ENCODE measurements around the gene MAST3.
A peak's percentile ranks its signal among the peaks of the same experiment; 100 is the strongest.

MAST3 gene

GRCh38 chr19:18144906-18145305 is 47.3 kb downstream of the MAST3 start:
- Histone ChIP-seq H3K9ac (ENCODE audit: low read depth, low read length) (no peak overlapping the region), H3K36me3 (ENCODE audit: insufficient read depth, low read length) (peaks cover 37% of the 10 kb centered on the region), H3K9me3 (replicated peaks; ENCODE audit: low read length) (no peaks in the 10 kb centered on the region), H3K4me2 (ENCODE audit: low read length) (no peak overlapping the region), H3K27me3 (ENCODE audit: control insufficient read depth, insufficient read depth, low read length) (no peaks in the 10 kb centered on the region), H3K4me1 (ENCODE audit: control insufficient read depth, insufficient read depth, low read length) (no peaks in the 10 kb centered on the region), H3K4me3 (ENCODE audit: low read length) (no peak overlapping the region)

DNA sequence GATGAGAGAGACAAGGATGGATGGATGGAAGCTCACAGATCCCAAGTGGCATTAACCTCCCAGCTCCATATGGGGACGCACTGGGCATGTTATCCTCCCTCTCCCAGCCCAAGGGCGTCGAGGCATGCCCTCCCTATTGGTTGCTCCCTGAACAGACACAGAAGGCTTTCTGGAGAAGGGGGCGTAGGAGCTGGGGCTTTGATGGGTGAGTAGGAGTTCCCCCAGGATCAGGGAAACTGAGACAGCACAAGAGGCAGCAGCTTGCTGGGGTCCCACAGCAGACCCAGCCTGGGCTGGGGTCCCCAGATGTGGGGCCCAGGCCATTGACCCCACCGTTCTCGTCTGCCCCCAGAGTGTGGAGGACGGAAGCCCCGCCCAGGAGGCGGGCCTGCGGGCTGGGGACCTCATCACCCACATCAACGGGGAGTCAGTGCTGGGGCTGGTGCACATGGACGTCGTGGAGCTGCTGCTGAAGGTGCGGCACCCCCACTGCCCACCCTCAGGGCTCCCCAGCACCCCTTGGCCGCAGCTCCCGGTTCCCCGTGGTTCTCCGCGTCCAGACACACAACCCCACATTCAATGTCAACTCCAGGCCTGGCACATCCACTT is 47.9 kb downstream of the MAST3 start:
- no peaks in the 10 kb centered on the region for H3K27me3 ChIP-seq (ENCODE audit: control insufficient read depth, insufficient read depth, low read length)
- H3K9me3 ChIP-seq (replicated peaks; ENCODE audit: low read length): no peaks in the 10 kb centered on the region
- H3K4me2 ChIP-seq (ENCODE audit: low read length): no peak overlapping the region
- H3K36me3 ChIP-seq (ENCODE audit: insufficient read depth, low read length): peaks cover 34% of the 10 kb centered on the region
- no peak overlapping the region for H3K4me3 ChIP-seq (ENCODE audit: low read length)
- H3K4me1 ChIP-seq (ENCODE audit: control insufficient read depth, insufficient read depth, low read length): no peaks in the 10 kb centered on the region
- no peak overlapping the region for H3K9ac ChIP-seq (ENCODE audit: low read depth, low read length)

DNA sequence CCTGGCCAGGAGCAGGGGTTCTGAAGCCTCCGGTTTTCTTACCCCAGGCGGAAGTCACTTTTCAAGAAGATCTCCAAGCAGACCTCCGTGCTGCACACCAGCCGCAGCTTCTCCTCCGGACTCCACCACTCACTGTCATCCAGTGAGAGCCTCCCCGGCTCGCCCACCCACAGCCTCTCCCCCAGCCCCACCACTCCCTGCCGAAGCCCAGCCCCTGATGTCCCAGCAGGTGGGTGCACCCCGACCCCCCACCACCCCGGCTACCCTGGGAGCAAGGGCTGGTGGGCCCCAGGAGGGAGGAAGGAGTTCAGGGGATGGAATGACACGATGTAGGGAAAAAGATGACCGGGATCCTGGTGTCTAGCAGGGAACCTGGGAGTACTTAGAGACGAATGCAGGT is 49.8 kb downstream of the MAST3 start:
- H3K4me3 ChIP-seq (ENCODE audit: low read length): no peak overlapping the region
- H3K4me2 ChIP-seq (ENCODE audit: low read length): no peak overlapping the region
- no peak overlapping the region for H3K9ac ChIP-seq (ENCODE audit: low read depth, low read length)
- H3K27me3 ChIP-seq (ENCODE audit: control insufficient read depth, insufficient read depth, low read length): no peaks in the 10 kb centered on the region
- H3K36me3 ChIP-seq (ENCODE audit: insufficient read depth, low read length): peaks cover 28% of the 10 kb centered on the region
- H3K9me3 ChIP-seq (replicated peaks; ENCODE audit: low read length): no peaks in the 10 kb centered on the region
- peaks cover 9% of the 10 kb centered on the region for H3K4me1 ChIP-seq (ENCODE audit: control insufficient read depth, insufficient read depth, low read length)

DNA sequence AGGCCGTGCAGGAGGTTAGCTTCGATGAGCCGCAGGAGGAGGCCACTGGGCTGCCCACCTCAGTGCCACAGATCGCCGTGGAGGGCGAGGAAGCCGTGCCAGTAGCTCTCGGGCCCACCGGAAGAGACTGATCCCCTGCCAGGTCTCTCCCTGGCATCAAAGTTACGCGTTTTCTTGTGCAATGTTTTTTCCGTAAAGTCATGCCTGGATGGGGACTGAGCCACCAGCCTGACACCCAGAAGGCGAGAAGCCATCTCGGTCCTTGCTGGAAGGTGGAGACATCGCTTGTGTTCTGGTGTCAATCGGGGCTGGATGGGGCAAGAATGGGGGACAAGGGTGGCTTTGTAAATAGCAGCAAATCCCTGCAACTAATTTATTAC is 52.0 kb downstream of the MAST3 start:
- Histone ChIP-seq H3K4me3 (ENCODE audit: low read length) (no peak overlapping the region), H3K4me1 (ENCODE audit: control insufficient read depth, insufficient read depth, low read length) (peaks cover 18% of the 10 kb centered on the region), H3K9me3 (replicated peaks; ENCODE audit: low read length) (no peaks in the 10 kb centered on the region), H3K9ac (ENCODE audit: low read depth, low read length) (no peak overlapping the region), H3K4me2 (ENCODE audit: low read length) (peak overlapping the region; percentile 28), H3K36me3 (ENCODE audit: insufficient read depth, low read length) (peaks cover 16% of the 10 kb centered on the region), H3K27me3 (ENCODE audit: control insufficient read depth, insufficient read depth, low read length) (no peaks in the 10 kb centered on the region)

DNA sequence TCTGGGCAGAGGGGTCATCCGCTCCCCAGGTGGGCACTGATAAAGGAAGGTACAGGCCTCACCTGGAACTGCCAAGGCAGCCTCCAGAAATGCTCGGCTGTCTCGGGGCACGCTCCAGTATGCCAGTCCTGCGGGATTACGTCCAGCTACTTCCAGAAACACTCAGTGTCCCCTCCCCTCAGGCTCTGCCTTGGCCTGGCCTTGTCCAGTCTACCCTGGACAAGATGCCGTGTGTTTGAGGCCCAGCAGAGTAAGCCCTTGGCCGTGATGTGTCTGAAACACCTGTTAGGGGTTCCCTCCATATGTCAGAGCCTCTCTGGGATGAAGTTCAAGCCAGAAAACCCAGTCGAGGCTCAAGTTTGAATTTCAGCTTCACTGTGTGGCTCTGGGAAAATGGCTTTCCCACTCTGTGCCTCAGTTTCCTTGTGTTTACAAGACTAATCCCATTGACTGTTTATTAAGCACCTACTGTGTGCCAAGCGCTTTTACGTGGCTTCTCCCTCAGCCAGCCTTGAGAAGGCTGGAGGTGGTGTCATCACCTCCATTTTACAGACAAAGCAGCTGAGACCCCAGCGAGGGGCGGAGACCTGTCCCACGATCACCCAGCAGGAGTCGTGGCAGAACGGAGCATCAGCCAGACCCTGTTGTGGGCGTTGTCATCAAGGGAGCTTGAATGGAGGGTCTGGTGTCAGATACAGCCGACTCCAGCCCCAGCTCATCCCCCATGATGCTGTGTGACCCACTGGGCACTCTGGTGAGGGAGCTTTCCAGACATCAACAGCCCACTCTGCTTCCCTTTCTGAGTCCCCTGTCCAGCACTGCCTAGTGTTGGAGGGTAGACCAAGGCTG is 53.4 kb downstream of the MAST3 start:
- peaks cover 12% of the 10 kb centered on the region for H3K36me3 ChIP-seq (ENCODE audit: insufficient read depth, low read length)
- no peak overlapping the region for H3K4me3 ChIP-seq (ENCODE audit: low read length)
- no peaks in the 10 kb centered on the region for H3K9me3 ChIP-seq (replicated peaks; ENCODE audit: low read length)
- peak overlapping the region; percentile 85 for H3K4me2 ChIP-seq (ENCODE audit: low read length)
- H3K4me1 ChIP-seq (ENCODE audit: control insufficient read depth, insufficient read depth, low read length): peaks cover 19% of the 10 kb centered on the region
- H3K9ac ChIP-seq (ENCODE audit: low read depth, low read length): peak overlapping the region; percentile 88
- no peaks in the 10 kb centered on the region for H3K27me3 ChIP-seq (ENCODE audit: control insufficient read depth, insufficient read depth, low read length)

- Histone ChIP-seq H3K4me3 (ENCODE audit: low read length) (peak overlapping the region; percentile 67), H3K4me2 (ENCODE audit: low read length) (peak overlapping the region; percentile 85), H3K9ac (ENCODE audit: low read depth, low read length) (peak overlapping the region; percentile 88), H3K4me1 (ENCODE audit: control insufficient read depth, insufficient read depth, low read length) (peaks cover 33% of the 10 kb centered on the region), H3K36me3 (ENCODE audit: insufficient read depth, low read length) (peaks cover 18% of the 10 kb centered on the region), H3K27me3 (ENCODE audit: control insufficient read depth, insufficient read depth, low read length) (no peaks in the 10 kb centered on the region), H3K9me3 (replicated peaks; ENCODE audit: low read length) (no peaks in the 10 kb centered on the region)
Observed at GRCh38 chr19:18152442-18152816, 54.9 kb downstream of the MAST3 start.

GRCh38 chr19:18152817-18153555 is 55.4 kb downstream of the MAST3 start, which contains the start of gene PIK3R2:
Gene PIK3R2 (plus strand): TSS chr19:18153163. CDS start chr19:18155880, 2,717 bp downstream.
- peak within 1 kb of the TSS; percentile 89 for H3K4me3 ChIP-seq (ENCODE audit: low read length)
- H3K9me3 ChIP-seq (replicated peaks; ENCODE audit: low read length): no peaks in the 10 kb centered on the region
- peaks cover 38% of the 10 kb centered on the region for H3K4me1 ChIP-seq (ENCODE audit: control insufficient read depth, insufficient read depth, low read length)
- H3K9ac ChIP-seq (ENCODE audit: low read depth, low read length): peak within 1 kb of the TSS; percentile 88
- H3K36me3 ChIP-seq (ENCODE audit: insufficient read depth, low read length): peaks cover 20% of the 10 kb centered on the region
- H3K27me3 ChIP-seq (ENCODE audit: control insufficient read depth, insufficient read depth, low read length): no peaks in the 10 kb centered on the region
- peak within 1 kb of the TSS; percentile 95 for H3K4me2 ChIP-seq (ENCODE audit: low read length)

DNA sequence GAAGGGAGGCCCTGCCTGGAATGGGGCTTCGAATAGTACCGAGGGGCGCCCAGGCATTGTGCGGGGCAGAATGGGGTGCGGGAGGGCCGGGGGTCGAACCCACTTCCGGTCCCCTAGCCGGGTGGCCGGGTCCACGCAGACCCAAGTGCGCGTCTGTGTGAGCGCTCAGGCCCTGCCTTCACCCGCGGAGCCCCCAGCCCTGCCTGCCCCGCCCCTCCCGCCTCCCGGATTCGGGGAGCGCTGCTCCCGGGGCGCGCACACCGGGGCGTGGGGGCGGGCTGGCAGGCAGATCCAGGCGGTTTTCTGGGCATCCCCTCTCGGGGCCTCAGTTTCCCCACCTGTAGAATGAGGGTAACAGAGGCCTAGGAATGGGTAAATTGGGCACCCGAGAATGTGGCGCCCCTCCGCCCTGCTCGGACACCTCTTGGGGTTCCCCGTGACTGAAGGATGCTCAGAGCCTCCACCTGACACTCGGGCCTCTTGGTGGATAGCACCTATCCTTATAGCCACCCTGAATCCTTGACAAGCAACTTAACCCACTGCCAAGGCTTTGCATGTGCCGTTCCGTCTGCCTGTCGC is 56.1 kb downstream of the MAST3 start:
- H3K4me2 ChIP-seq (ENCODE audit: low read length): peak overlapping the region; percentile 95
- no peaks in the 10 kb centered on the region for H3K9me3 ChIP-seq (replicated peaks; ENCODE audit: low read length)
- H3K4me1 ChIP-seq (ENCODE audit: control insufficient read depth, insufficient read depth, low read length): peaks cover 38% of the 10 kb centered on the region
- peak overlapping the region; percentile 89 for H3K4me3 ChIP-seq (ENCODE audit: low read length)
- peak overlapping the region; percentile 88 for H3K9ac ChIP-seq (ENCODE audit: low read depth, low read length)
- peaks cover 20% of the 10 kb centered on the region for H3K36me3 ChIP-seq (ENCODE audit: insufficient read depth, low read length)
- no peaks in the 10 kb centered on the region for H3K27me3 ChIP-seq (ENCODE audit: control insufficient read depth, insufficient read depth, low read length)

GRCh38 chr19:18155095-18156087 is 57.8 kb downstream of the MAST3 start:
- Histone ChIP-seq H3K9ac (ENCODE audit: low read depth, low read length) (no peak overlapping the region), H3K4me3 (ENCODE audit: low read length) (no peak overlapping the region), H3K36me3 (ENCODE audit: insufficient read depth, low read length) (peaks cover 20% of the 10 kb centered on the region), H3K4me2 (ENCODE audit: low read length) (no peak overlapping the region), H3K9me3 (replicated peaks; ENCODE audit: low read length) (no peaks in the 10 kb centered on the region), H3K27me3 (ENCODE audit: control insufficient read depth, insufficient read depth, low read length) (no peaks in the 10 kb centered on the region), H3K4me1 (ENCODE audit: control insufficient read depth, insufficient read depth, low read length) (peaks cover 38% of the 10 kb centered on the region)

- no peaks in the 10 kb centered on the region for H3K9me3 ChIP-seq (replicated peaks; ENCODE audit: low read length)
- H3K9ac ChIP-seq (ENCODE audit: low read depth, low read length): peak overlapping the region; percentile 50
- H3K4me1 ChIP-seq (ENCODE audit: control insufficient read depth, insufficient read depth, low read length): peaks cover 44% of the 10 kb centered on the region
- H3K36me3 ChIP-seq (ENCODE audit: insufficient read depth, low read length): peaks cover 20% of the 10 kb centered on the region
- H3K4me3 ChIP-seq (ENCODE audit: low read length): no peak overlapping the region
- no peaks in the 10 kb centered on the region for H3K27me3 ChIP-seq (ENCODE audit: control insufficient read depth, insufficient read depth, low read length)
- H3K4me2 ChIP-seq (ENCODE audit: low read length): no peak overlapping the region
Observed at GRCh38 chr19:18156268-18156667, 58.7 kb downstream of the MAST3 start.
